ENCODE measurements around the gene MAP3K7.
"Not testable (repeated sequence)": the region's sequence is repeated elsewhere in the genome, so short reads cannot be mapped to it uniquely, and the experiment has no call there.

The MAP3K7 gene

DNA sequence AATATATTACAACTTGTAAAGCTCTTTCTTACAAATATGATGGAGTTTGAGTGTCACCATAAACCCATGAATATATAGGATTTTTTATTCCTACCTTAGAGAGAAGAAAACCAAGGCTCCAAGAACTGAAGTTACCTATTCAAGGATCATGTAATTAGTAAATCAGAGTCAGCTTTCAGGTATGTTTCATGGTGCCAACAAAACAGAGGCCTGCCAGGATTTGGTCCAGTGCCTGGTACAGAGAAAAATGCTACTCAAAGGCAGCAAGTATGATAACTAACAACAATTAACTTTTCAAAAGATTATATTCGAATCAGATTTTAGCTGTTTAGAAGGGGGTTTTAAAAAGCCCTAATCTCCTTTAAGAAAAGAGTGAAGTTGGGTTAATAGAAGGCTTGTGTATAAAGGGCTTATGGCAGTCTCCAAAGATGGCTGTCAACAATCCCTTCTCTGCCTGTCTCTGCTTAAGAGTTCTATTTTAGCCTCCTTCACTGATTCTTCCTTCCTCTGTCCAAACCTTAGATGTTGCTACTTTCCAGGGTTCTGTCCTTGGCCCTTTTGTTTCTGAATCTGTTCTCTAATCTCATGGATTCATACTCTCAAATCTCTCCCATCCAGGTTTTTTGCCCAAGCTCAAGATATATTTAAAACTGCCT is 7.8 kb downstream of the MAP3K7 start:
- DNase-seq (ENCODE audit: low read depth) = no peak

GRCh38 chr6:90575267-90575666 is 11.6 kb downstream of the MAP3K7 start:
- no peak for DNase-seq (ENCODE audit: low read depth)

GRCh38 chr6:90574610-90575009 is 12.3 kb downstream of the MAP3K7 start:
- DNase-seq (ENCODE audit: low read depth) = peak; percentile 26

DNA sequence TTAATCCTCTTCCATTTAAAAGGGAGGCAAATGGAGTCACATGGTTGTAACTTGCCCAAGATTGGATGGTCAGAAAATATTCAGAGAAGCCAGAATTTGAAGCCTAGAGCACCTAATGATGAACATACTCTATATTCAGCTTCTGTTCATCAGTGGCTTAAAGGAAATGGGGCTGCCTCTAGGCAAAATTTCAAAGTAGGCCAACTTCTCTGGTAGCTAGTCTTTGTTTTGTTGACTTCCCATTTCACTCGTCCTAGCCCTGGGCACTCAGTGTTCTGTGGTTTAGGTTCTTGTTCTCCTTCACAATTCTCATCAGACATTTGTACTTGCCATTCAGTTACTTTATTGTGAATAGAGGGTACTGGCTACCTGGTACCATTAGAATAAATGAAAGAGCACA is 13.2 kb downstream of the MAP3K7 start:
- DNase-seq (ENCODE audit: low read depth) = no peak

DNA sequence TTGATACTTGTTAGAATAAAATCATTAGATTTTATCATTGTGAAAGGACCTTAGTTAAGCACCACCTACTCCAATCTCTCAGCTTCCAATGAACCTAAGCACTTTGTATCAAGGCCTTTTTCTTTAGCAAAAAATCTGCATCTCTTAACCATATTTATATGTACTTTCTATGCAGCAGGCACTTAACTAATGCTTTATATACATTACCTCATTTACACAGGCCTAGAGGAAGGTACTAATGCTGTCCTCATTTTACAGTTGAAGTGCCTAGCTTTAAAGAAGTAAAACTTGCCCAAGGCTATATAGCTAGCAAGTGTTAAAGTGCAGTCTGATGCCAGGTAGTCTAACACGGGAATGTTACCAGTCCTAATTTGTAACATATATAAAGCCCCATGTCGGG is 14.0 kb downstream of the MAP3K7 start:
- DNase-seq (ENCODE audit: low read depth) = no peak

GRCh38 chr6:90569223-90569622 is 17.6 kb downstream of the MAP3K7 start:
- no peak for DNase-seq (ENCODE audit: low read depth)

DNA sequence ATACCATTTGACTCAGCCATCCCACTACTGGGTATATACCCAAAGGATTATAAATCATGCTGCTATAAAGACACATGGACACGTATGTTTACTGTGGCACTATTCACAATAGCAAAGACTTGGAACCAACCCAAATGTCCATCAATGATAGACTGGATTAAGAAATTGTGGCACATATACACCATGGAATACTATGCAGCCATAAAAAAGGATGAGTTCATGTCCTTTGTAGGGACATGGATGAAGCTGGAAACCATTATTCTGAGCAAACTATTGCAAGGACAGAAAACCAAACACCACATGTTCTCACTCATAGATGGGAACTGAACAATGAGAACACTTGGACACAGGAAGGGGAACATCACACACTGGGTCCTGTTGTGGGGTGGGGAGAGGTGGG is 19.2 kb downstream of the MAP3K7 start:
- DNase-seq (ENCODE audit: low read depth) = not testable (repeated sequence)

GRCh38 chr6:90562341-90562740 is 24.5 kb downstream of the MAP3K7 start:
- DNase-seq (ENCODE audit: low read depth) = not testable (repeated sequence)

DNA sequence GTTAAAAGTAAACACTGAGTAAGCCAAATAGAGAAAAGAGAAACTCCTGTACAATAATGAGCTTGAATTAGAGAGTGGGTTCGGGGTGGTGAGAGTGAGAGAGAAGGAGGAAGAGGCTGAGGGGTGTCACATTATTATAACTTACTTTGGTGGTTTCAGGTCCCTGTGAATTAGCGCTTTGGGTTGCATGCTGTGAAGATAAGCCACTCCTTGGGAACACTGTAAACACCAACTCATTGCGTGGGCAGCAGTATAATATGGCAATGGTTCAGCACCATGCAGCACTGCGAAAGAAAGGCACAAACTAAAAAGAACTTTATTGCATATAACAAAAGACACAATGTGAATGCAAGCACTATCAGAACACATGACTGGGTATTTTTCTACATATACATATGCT is 26.9 kb downstream of the MAP3K7 start:
- DNase-seq (ENCODE audit: low read depth) = no peak

GRCh38 chr6:90557006-90557405 is 29.9 kb downstream of the MAP3K7 start:
- no peak for DNase-seq (ENCODE audit: low read depth)

- no peak for DNase-seq (ENCODE audit: low read depth)
Measured at GRCh38 chr6:90547991-90548390, 38.9 kb downstream of the MAP3K7 start.

- no peak for DNase-seq (ENCODE audit: low read depth)
Measured at GRCh38 chr6:90547079-90547478, 39.8 kb downstream of the MAP3K7 start.

- DNase-seq (ENCODE audit: low read depth) = no peak
Measured at GRCh38 chr6:90545448-90545847, 41.4 kb downstream of the MAP3K7 start.

GRCh38 chr6:90544741-90545140 is 42.1 kb downstream of the MAP3K7 start:
- no peak for DNase-seq (ENCODE audit: low read depth)

DNA sequence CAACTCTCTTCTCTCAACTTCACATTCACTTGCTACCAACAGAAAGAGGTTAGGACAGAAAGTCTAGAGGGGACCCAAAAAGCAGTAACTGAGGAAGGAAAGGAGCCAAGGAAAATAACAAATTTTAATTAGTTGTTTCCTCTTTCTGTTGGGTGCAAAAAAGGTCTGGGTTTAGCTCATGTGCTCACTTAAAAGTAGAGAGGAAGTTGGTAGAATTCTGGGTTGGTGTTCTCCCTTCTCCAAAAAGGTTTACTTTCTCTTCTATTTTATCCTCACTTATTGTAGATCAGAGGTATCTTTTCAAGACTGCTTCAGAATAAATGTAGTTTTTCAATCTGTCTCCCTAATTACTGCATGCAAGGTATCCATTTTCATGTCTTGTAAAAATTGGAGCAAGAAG is 42.8 kb downstream of the MAP3K7 start:
- DNase-seq (ENCODE audit: low read depth) = no peak

GRCh38 chr6:90541221-90541620 is 45.7 kb downstream of the MAP3K7 start:
- no peak for DNase-seq (ENCODE audit: low read depth)

GRCh38 chr6:90538278-90539046 is 48.4 kb downstream of the MAP3K7 start:
- DNase-seq (ENCODE audit: low read depth) = no peak

DNA sequence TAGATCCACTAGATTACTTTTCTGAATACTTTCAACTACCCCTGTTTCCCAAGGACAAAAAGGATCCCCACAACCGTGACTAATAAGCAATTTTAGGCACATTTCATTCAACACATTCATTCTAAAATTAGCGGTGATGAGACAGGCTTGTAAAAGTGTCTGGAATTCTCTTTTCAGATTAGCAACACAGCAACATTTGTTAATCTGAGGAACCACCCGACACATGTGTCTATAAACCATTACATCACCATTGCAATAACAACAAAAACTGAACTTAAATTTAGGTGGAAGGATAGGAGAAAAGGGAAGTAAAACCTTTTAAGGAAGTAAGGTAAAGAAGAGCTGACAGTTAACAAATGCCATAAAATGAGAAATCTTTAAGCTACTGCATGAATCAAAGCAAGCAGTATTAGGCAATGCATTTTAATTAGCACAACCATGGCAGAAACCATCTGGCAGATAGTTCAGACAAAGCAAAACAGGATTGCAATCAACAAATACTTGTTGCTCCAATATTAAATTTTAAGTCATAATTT is 49.1 kb downstream of the MAP3K7 start:
- DNase-seq (ENCODE audit: low read depth) = no peak

GRCh38 chr6:90537027-90537426 is 49.8 kb downstream of the MAP3K7 start:
- DNase-seq (ENCODE audit: low read depth) = no peak

DNA sequence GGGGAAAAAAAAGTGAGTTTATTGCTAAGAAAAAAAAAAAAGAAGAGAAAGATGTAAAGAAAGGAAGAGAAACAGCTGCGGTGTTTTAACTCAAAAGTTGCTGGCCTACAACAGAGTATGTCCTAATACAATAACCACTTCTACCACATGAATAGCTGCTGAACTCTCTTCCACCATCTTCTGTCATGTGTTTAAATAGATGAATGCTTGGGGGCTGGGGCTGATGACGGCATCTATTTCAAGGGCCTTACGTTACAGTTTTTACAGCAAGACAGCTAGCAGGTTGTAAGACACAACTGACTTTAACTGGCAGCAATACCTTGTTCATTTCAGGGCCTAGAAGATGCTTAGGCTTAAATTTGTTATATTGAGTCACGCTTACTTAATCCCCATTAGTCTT is 50.4 kb downstream of the MAP3K7 start:
- DNase-seq (ENCODE audit: low read depth) = no peak

DNA sequence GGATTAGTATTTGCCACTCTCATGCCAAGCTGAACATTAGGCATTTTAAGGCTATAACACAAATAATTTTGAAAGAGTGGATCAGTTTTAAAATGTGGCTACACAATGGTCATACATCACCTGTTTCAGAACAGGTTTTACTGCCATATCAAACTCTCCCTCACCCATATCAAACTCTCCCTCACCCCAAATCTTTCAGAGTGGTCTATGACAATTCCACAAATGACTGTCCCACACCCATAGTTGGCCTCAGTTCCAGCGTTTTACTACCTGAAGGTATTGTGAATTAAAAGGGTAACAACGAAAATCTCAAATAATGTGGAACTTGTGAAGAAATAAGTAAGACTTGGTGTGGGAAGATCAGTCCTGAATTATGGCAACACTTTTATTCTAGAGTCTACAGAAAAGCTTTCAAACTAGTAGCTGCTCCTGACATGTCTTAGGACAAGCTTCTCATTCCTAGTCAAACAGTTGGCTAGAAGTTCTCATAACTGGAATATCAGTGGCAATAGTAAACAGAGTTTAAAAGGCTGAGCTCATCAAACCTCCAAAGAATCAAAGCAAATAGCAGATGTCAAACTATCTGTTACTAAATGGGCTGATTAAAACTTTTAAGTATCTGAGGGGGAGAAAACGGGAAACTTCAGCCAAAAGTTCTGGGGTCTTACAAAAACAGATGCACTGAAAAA is 52.4 kb downstream of the MAP3K7 start:
- no peak for DNase-seq (ENCODE audit: low read depth)

GRCh38 chr6:90533615-90534336 is 53.1 kb downstream of the MAP3K7 start:
- DNase-seq (ENCODE audit: low read depth) = no peak
